Activated T-cell treated with anti-CD3 and anti-CD28 coated beads, Interleukin-2, amount 50 U/mL, for 1 hour (primary cell): ENCODE measurements around the gene CALB2.

Experiments
- DNase-seq: peaks from one replicate; pipeline ENCODE4 v3.0.0-alpha.2; 2020

Gene CALB2

GRCh38 chr16:71429581-71429980 lies 71.1 kb downstream of the CALB2 start:
- DNase-seq = no peak

DNA sequence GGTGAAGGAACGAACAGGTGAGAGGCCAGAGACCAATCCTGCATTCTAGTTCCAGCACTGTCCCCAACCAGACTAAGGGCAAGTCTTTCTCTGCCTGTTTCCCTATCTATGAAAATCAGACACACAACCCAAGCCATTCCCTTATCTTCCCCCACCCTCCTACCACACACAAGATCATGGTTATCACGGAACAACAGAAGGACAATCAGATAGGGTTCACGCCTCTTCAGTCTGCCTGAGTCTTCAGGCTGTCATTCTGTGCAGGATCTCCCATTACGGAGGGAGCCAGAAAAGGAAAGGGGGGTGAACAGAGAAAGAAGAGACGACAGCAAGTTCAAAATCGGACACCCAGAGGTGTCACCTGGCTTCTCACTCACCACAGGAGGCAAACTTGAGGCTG lies 72.2 kb downstream of the CALB2 start:
- DNase-seq = no peak

DNA sequence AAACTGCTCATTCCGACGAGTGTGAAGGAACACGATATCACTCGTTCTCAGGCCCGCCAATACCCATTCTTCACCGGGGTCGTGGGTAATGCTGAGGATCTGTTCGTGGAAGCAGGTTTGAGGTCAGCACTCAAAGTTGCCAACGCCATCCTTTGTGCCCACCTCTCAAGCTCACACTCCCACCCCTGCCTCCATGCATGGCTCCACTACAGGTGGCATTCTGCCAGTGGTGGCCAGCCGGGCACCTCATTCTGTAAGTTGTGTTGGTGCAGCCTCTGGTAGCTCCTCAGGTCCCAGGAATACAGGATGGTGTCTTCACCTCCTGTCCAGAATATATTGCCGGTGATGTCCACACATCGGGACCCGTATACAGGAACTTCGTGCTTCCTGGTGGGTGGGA lies 72.7 kb downstream of the CALB2 start:
- DNase-seq = no peak

GRCh38 chr16:71431991-71432390 lies 73.5 kb downstream of the CALB2 start:
- DNase-seq = no peak

- no peak for DNase-seq
Observed at GRCh38 chr16:71432906-71433305, 74.4 kb downstream of the CALB2 start.

DNA sequence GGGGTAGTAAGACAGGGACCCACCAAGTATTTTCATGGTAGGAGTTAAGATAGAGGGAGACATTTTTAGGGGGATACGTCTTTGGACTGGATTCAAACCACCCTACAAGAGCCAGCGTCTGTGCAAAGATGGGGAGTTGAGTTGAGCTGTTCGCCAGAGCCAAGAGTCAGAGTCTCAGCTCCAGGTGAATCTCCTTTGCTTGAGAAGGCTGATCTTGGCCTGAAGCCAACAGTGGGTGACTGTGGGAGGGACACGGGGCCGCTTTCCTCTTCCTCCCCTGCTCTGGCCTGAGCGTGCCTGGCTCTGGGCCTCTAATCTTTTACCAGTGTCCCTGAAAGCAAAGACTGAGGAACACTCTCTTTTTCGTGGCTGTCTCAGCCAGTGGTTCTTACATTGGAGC lies 78.0 kb downstream of the CALB2 start:
- DNase-seq = no peak

GRCh38 chr16:71439523-71439922 lies 81.0 kb downstream of the CALB2 start:
- no peak for DNase-seq
